GM10266 (cell line): Measurements from ENCODE around the gene TNFRSF11A.

Experiments used
- DNase-seq: peaks from one replicate; pipeline ENCODE4 v3.0.0; 2012; ENCODE audit errors: extremely low spot score
- CTCF ChIP-seq: IDR thresholded peaks from 2 replicates; pipeline ENCODE4 v1.5.1; 2012; ENCODE audit warnings: mild to moderate bottlenecking, low read depth; ENCODE audit not compliant: control insufficient read depth, insufficient read depth; ENCODE audit errors: missing control alignments

The TNFRSF11A gene

DNA sequence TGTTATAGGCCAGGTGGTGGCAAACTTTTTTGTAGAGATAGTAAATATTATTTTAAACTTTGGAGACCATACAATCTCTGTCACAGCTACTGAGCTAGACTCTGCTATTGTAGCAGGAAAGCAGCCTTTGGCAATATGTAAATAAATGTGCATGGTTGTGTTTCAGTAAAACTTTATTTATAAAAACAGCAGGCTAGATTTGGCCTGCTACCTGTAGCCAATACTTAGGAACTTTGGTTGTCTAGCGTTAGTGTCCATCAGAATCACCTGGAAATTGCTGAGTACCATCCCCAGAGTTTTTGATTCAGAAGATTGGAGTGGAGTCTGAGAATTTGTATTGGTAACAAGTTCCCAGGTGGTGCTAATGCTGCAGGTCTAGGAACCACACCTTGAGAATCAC, 23.8 kb upstream of the TNFRSF11A start:
- no peak for TF ChIP-seq CTCF
- DNase-seq: no peak

DNA sequence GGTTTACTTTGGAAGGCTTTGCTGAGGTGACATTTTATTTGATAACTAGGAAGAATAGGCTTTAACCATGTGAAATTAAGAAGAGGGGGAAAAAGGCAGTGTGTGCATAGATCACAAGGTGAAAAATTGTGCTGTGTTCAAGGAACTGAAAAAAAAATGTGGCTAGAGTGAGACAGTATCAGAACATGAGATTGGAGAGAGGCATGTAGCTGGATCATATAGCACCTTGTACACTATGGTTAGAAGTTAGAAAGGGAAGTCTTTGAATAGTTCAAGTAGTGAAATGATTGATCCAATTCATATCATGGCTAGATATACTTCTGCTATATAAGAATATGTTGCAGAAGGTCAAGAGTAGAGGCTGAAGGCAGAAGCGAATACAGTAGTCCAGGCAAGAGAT, 12.3 kb upstream of the TNFRSF11A start:
- no peak for TF ChIP-seq CTCF
- no peak for DNase-seq

DNA sequence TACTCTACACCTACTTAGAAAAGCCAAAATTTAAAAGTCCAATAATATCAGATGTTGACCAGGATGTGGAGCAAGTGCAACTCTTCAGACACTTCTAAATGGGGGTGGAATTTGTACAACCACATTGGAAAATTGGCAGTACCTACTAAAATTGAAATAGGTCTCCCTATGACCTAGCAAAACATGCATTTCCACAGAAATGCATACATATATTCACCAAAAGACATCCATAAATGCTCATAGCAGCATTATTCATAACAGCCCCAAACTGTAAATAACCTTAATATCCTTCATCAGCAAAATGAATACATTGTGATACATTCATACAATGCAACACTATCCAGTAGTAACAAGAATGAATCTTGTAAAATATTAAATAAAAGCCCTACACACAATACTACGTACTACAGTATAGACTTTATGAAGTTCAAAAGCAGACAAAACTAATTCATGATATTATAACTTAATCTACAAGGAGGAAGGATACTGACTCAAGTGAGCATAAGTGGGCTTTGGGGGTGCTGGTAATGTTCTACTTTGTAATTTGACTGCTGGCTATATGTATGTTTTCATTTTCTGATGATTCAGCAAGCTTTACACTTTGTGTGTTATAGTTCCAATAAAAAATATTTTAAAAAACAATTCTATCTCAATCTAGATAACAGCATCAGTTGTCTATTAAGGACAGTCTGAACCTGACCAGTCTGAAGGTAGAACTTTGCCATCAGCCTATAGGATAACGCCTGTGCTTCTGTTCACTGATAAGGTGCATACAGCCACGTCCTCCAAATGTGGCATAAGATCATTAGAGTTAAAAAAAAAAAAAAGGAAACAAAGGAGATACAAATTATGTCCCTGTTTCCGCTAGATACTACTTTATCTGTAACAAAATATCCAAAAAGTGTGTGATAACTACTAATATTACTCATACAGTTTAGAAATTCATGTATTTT, 6.6 kb upstream of the TNFRSF11A start:
- TF ChIP-seq CTCF: no peak
- DNase-seq: no peak

DNA sequence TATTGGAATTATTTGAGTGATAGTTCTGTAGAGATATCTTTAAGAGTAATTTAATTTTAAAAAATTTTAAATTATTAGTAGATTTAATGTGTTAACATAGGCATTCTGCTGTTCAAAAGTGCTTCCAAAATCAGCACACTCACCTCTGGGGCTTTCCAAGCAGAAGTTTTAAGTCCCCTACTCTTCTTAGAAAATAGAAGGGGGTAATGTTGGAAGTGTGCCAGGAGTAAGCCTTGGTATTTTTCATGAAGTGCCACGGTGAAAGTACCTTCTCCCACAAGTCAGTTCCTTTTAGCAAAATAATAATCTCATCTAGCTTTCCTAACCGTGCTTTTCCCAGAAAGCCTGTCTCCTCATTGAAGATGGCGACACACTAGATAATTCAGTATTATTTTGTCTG, 3.9 kb upstream of the TNFRSF11A start:
- no peak for TF ChIP-seq CTCF
- DNase-seq: no peak

DNA sequence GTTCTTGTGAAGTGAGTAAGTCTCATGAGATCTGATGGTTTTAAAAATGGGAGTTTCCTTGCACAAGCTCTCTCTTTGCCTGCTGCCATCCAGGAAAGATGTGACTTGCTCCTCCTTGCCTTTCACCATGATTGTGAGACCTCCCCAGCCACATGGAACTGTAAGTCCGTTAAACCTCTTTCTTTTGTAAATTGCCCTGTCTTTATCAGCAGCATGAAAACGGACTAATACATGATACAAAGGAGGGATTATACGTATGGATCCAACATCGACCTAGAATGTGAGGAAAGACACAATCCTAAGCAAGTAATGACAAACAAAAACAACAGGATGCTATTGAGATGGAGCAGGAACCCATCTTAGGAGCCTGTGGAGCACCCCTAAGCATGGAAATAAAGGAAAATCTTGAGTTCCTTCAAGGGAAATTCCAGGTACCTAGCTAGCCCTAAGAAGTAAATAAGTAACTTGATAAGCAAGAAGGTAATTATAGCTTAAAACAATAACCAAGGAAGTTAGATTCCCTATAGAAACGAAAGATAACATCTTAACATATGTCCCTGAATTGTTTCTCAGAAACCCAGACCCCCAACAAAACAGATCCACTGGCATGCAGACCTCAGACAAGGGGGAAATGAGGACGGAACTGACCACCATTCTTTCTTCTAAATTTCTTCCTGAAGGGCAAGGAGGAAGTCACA, 1.5 kb upstream of the TNFRSF11A start:
- TF ChIP-seq CTCF: no peak
- DNase-seq: no peak

DNA sequence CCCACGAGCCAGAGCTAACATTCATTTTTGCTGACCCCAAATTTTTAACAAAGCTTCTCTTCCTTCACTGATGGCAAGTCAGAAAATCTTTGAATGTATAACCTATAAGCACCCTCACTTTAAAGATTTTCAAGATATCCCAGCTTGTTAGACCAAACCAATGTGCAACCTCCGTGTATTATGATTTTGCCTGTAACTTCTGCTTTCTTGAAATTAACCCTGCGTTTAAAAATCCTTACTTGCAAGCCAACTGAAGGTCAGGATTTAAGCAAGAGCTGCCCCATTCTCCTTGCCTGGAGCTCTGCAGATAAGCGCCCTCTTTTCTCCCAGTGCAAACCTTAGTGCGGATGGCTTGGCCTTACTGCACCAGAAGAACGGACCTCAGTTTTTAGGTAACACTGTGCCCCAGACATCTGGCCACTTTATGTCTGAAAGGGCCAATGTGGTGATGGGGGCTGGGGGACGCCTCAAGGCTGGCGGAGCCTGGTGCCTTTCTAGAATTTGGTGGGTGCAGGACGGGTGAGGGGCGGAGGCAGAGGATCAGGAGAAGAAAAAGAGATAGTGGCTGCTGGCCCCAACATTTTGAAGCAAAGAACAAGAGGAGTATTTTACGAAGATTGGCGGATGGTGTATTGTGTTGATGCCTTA, 805 bp upstream of the TNFRSF11A start:
- TF ChIP-seq CTCF: no peak
- DNase-seq: no peak
